NT2/D1 (cell line): Measurements from ENCODE around the gene BOLA2B.

Experiments
- YY1 ChIP-seq: IDR thresholded peaks from 2 replicates; pipeline ENCODE4 v1.6.1; 2011; ENCODE audit not compliant: insufficient read length, insufficient read depth
- ZNF274 ChIP-seq: IDR thresholded peaks from 2 replicates; pipeline ENCODE4 v1.6.1; 2011; ENCODE audit warnings: mild to moderate bottlenecking, low read depth, low read length

GRCh38 chr16:30144017-30144416 lies 49.4 kb downstream of the BOLA2B start:
- TF ChIP-seq YY1 (no peak), ZNF274 (no peak)
